Measurements from ENCODE around the gene SFTPA2.

DNA sequence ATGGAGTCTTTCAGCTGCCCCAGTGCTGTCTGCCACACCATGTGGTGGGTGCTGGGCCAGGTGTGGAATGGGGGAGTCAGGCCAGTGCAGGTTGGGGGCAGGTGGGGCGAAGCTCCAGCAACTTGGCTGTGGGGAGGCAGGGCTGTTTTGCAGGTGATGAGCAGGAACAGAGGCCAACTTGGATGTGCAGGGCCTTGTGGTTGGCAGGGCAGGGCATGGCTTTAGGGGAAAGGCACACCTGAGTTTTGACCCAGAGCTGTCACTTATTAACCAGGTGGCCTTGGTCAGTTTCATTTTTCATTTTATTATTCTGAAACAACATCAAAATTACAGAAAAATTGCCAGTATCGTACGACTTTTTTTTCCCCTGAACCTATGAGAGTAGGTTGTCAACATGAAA is 1.1 kb upstream of the SFTPA2 start:
- TF ChIP-seq, protein P1, sequence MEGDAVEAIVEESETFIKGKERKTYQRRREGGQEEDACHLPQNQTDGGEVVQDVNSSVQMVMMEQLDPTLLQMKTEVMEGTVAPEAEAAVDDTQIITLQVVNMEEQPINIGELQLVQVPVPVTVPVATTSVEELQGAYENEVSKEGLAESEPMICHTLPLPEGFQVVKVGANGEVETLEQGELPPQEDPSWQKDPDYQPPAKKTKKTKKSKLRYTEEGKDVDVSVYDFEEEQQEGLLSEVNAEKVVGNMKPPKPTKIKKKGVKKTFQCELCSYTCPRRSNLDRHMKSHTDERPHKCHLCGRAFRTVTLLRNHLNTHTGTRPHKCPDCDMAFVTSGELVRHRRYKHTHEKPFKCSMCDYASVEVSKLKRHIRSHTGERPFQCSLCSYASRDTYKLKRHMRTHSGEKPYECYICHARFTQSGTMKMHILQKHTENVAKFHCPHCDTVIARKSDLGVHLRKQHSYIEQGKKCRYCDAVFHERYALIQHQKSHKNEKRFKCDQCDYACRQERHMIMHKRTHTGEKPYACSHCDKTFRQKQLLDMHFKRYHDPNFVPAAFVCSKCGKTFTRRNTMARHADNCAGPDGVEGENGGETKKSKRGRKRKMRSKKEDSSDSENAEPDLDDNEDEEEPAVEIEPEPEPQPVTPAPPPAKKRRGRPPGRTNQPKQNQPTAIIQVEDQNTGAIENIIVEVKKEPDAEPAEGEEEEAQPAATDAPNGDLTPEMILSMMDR (IDR thresholded peaks at IDR 0.05), result no peak
- TF ChIP-seq POLR2A (IDR thresholded peaks at IDR 0.05), result no peak
